T-helper 2 cell treated with Interferon-gamma antibody and Interleukin-4, amounts not matched to agents 5 μg/mL and 100 μg/mL, for 36 hours (primary cell): ENCODE results near the gene MAJIN.

ENCODE experiments used
- DNase-seq: peaks from one replicate; pipeline ENCODE4 v3.0.0; 2021; ENCODE audit warnings: low spot score
- H3K27ac Mint-ChIP-seq: one replicate; pipeline ENCODE4 v1.8.0; 2021; ENCODE audit warnings: mild to moderate bottlenecking, mixed read lengths
- H3K27me3 Mint-ChIP-seq: one replicate; pipeline ENCODE4 v1.8.0; 2021; ENCODE audit warnings: low read depth, mixed read lengths
- H3K36me3 Mint-ChIP-seq: one replicate; pipeline ENCODE4 v1.8.0; 2021; ENCODE audit warnings: low read depth, mixed read lengths
- H3K4me1 Mint-ChIP-seq: one replicate; pipeline ENCODE4 v1.8.0; 2021; ENCODE audit warnings: low read depth, mixed read lengths
- H3K4me3 Mint-ChIP-seq: one replicate; pipeline ENCODE4 v1.8.0; 2022; ENCODE audit warnings: mild to moderate bottlenecking, moderate library complexity, mixed read lengths
- H3K9me3 Mint-ChIP-seq: one replicate; pipeline ENCODE4 v1.8.0; 2021; ENCODE audit warnings: mixed read lengths

The MAJIN gene

GRCh38 chr11:64919627-64920026 is 52.3 kb downstream of the MAJIN start:
- Mint-ChIP-seq H3K4me3 (no peak overlapping the region), H3K27ac (no peak overlapping the region), H3K4me1 (peaks cover 23% of the 10 kb centered on the region), H3K9me3 (no peaks in the 10 kb centered on the region), H3K36me3 (no peaks in the 10 kb centered on the region), H3K27me3 (no peaks in the 10 kb centered on the region)
- DNase-seq: no peak

- no peak for DNase-seq
- Mint-ChIP-seq H3K4me3 (peak overlapping the region; percentile 97), H3K9me3 (no peaks in the 10 kb centered on the region), H3K27ac (peak overlapping the region; percentile 97), H3K36me3 (no peaks in the 10 kb centered on the region), H3K4me1 (peaks cover 20% of the 10 kb centered on the region), H3K27me3 (no peaks in the 10 kb centered on the region)
Measured at GRCh38 chr11:64918017-64918416, 53.9 kb downstream of the MAJIN start.

DNA sequence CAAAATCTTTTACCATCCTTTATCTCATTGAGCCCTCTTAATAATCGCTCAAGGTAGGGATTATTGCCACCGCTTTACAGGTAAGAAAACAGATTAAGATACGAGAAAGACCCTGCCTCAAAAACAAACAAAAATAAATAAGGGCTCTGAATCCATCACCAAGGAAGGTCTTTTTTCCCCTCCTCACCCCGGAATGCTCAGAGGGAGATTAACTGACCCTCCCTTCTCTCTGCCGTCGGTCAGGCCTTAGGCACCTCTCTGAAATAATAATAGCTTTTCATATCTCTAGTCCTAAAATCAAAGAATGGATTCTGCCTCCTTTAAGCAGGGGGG is 54.3 kb downstream of the MAJIN start:
- Mint-ChIP-seq H3K9me3 (no peaks in the 10 kb centered on the region), H3K4me3 (peak overlapping the region; percentile 97), H3K27me3 (no peaks in the 10 kb centered on the region), H3K4me1 (peaks cover 20% of the 10 kb centered on the region), H3K27ac (peak overlapping the region; percentile 97), H3K36me3 (no peaks in the 10 kb centered on the region)
- no peak for DNase-seq

DNA sequence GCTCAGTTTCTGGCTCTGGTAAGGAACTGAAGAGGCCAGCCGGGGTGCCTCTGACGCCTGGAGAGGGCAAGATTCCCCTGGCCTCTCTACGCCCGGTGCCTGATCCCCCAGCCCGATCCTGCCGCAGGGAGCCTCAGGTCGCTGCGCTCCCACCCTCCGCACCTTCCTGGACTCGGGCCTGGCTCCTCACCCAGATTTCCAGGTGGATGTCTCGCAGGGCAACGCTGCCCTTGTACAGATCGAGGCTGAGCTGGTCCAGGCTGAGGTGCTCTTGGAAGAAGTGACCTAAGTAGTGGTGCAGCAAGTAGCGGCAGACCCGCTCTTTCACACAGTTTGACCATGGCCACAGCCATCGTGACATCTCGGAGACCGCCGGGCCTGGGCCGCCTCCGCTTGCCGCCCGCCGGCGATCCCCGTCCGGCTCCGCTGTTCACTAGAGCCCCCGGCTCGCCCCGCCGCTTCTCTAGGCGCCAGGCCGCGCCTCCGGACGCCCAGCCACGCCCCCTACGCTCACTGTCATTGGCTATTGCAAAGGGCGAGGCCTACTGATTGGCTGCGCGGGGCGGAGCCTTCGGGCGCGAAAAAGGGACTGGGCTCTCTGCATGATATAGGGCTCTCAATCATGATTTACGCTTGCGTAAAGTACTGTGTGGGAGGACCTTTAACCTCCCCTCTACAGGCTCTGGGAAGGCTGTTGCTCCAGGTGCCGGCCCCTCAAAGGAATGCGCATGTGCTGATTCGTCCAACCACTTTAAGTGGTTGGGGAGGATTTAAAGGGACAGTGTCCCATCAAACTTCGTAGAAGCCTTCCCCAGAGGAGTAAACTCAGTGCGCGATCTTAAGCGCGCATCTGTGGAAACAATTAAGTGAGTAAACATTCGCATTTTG is 54.9 kb downstream of the MAJIN start, which contains the start of gene ATG2A:
Gene ATG2A (minus strand): TSS at position 435 of the 888 bp plus-strand sequence. CDS start 74 bp downstream, at position 361.
- Mint-ChIP-seq H3K4me3 (peak within 1 kb of the TSS; percentile 97), H3K4me1 (peaks cover 20% of the 10 kb centered on the region), H3K27ac (peak within 1 kb of the TSS; percentile 97), H3K9me3 (no peaks in the 10 kb centered on the region), H3K36me3 (no peaks in the 10 kb centered on the region), H3K27me3 (no peaks in the 10 kb centered on the region)
- DNase-seq: peak; percentile 99

GRCh38 chr11:64916040-64916774 is 55.7 kb downstream of the MAJIN start:
- Mint-ChIP-seq H3K9me3 (no peaks in the 10 kb centered on the region), H3K27me3 (no peaks in the 10 kb centered on the region), H3K4me3 (peak overlapping the region; percentile 97), H3K36me3 (no peaks in the 10 kb centered on the region), H3K4me1 (peaks cover 20% of the 10 kb centered on the region), H3K27ac (peak overlapping the region; percentile 97)
- peak; percentile 39 for DNase-seq

- Mint-ChIP-seq H3K27ac (peak overlapping the region; percentile 97), H3K4me1 (peaks cover 20% of the 10 kb centered on the region), H3K4me3 (peak overlapping the region; percentile 97), H3K27me3 (no peaks in the 10 kb centered on the region), H3K36me3 (peaks cover 3% of the 10 kb centered on the region), H3K9me3 (no peaks in the 10 kb centered on the region)
- no peak for DNase-seq
Measured at GRCh38 chr11:64915376-64915887, 56.5 kb downstream of the MAJIN start.

GRCh38 chr11:64914123-64914522 is 57.8 kb downstream of the MAJIN start:
- Mint-ChIP-seq H3K4me1 (peaks cover 20% of the 10 kb centered on the region), H3K9me3 (no peaks in the 10 kb centered on the region), H3K27me3 (no peaks in the 10 kb centered on the region), H3K27ac (peak overlapping the region; percentile 49), H3K4me3 (no peak overlapping the region), H3K36me3 (peaks cover 3% of the 10 kb centered on the region)
- DNase-seq: no peak

DNA sequence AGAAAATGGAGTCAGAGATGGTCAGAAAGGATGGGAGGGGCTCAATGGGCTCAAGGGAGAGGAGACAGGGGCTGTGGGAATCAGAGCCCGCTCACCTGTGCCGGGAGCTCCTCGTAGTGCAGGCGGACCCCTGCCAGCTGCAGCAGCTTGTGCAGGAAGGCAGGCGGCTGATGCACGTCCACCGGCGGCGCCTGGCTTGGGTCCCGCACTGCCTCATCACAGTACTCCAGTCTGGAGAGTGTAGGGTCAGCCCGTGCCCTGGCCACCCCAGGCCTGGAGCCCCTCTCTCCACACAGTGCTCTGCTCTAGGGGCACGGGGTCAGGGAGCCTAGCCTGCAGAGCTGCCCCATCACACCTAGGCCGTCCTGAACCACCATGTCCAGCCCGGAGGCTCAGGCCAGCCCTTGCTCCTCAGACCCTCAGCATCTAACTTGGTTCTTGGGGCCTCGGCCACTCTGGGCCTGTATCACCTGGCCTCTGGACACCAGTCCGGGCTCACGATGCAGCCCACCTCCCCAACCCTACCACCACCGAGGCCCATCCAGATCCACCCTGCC is 58.7 kb downstream of the MAJIN start:
- Mint-ChIP-seq H3K4me3 (no peak overlapping the region), H3K36me3 (peaks cover 5% of the 10 kb centered on the region), H3K27ac (no peak overlapping the region), H3K4me1 (peaks cover 20% of the 10 kb centered on the region), H3K27me3 (no peaks in the 10 kb centered on the region), H3K9me3 (no peaks in the 10 kb centered on the region)
- DNase-seq: no peak

GRCh38 chr11:64911689-64912088 is 60.2 kb downstream of the MAJIN start:
- DNase-seq: no peak
- peaks cover 9% of the 10 kb centered on the region for H3K4me1 Mint-ChIP-seq
- H3K27me3 Mint-ChIP-seq: no peaks in the 10 kb centered on the region
- H3K27ac Mint-ChIP-seq: no peak overlapping the region
- no peak overlapping the region for H3K4me3 Mint-ChIP-seq
- peaks cover 9% of the 10 kb centered on the region for H3K36me3 Mint-ChIP-seq
- H3K9me3 Mint-ChIP-seq: no peaks in the 10 kb centered on the region

DNA sequence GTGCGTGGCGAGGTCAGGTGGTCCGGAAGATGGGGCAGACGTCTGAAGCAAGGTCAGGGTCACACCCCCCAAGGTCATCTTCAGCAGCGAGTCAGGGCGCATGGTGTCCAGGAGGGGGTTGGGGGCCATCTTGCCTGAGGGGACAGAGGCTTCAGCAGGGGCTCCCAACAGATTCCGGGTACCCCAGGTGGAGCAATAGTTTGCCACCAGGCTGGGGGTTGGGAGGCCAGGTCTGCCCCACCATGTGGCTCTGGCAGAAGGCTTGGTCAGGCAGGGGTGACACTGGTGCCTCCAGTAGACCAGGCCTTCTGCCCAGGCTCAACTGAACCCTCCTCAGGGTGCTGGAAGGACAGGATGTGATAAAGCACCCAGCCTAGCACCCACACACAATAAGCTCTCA is 60.8 kb downstream of the MAJIN start:
- Mint-ChIP-seq H3K27me3 (no peaks in the 10 kb centered on the region), H3K9me3 (no peaks in the 10 kb centered on the region), H3K27ac (no peak overlapping the region), H3K4me1 (peaks cover 5% of the 10 kb centered on the region), H3K36me3 (peaks cover 9% of the 10 kb centered on the region), H3K4me3 (no peak overlapping the region)
- DNase-seq: no peak

DNA sequence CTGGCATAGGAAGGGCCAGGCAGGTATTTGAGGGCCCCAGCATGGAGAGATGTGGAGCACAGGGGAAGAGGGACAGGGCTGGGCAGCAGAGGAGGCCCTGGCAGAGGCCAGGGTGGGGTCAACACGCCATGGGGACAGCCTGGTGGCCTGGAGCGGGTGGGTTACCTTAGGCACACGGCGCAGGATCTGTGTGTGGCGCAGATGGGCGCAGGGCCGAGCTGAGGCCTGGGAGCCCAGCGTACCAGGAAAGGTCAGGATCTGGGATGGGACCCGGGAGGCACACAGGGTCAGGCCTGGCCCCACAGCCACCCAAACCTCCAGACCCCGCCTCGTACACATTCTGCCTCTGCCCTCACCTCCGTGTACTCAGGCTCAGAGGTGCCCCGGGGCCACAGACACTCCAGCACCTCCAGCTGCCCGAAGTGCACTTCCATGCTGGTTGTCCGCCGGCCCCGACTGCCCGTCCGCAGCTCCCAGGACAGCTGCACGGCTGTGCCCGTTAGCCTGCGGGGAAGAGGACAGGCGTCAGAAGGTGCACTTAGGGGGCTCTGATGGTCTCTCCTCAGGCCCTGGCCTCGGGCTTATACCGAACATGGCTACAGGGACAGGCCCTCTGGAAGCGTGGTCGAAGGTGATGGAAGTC is 61.3 kb downstream of the MAJIN start:
- H3K9me3 Mint-ChIP-seq: no peaks in the 10 kb centered on the region
- no peak overlapping the region for H3K27ac Mint-ChIP-seq
- H3K27me3 Mint-ChIP-seq: no peaks in the 10 kb centered on the region
- DNase-seq: no peak
- H3K4me3 Mint-ChIP-seq: no peak overlapping the region
- H3K4me1 Mint-ChIP-seq: peaks cover 2% of the 10 kb centered on the region
- peaks cover 9% of the 10 kb centered on the region for H3K36me3 Mint-ChIP-seq

DNA sequence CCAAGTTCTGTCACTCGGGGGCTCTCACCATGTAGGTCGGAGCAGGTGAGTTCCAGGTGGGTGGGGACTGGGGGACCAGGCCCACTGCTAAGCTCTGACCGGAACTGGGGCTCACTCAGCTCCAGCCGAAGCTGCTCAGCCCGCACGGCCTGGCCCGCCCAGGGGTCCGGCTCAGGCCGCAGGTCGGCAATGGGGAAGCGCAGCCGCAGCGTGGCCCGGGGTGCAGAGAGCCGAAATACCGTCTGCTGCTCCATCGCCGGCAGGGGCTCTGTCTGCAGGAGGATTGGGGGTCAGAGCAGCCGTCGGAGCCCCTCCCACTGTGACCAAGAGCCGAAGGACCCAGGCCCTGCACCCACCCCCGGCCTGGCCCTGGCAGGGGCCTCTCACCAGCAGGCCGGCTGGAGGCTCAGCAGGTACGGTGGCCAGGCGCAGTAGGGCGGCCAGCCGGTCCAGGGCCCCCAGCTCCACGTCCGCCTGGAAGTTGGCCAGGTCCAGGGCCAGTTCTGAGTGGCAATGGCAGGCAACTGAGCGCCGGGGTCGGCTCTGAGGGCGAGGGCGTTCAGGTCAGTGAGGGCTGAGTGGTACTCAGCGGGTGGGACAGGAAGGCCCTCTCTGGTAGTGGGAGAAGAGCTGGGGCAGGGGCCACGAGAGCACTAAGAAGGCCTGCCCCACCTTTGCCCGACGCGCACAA is 62.1 kb downstream of the MAJIN start:
- Mint-ChIP-seq H3K27me3 (no peaks in the 10 kb centered on the region), H3K36me3 (peaks cover 14% of the 10 kb centered on the region), H3K4me3 (no peak overlapping the region), H3K27ac (no peak overlapping the region), H3K9me3 (no peaks in the 10 kb centered on the region), H3K4me1 (no peaks in the 10 kb centered on the region)
- no peak for DNase-seq

- no peak overlapping the region for H3K27ac Mint-ChIP-seq
- H3K4me3 Mint-ChIP-seq: no peak overlapping the region
- no peaks in the 10 kb centered on the region for H3K9me3 Mint-ChIP-seq
- no peaks in the 10 kb centered on the region for H3K4me1 Mint-ChIP-seq
- peaks cover 14% of the 10 kb centered on the region for H3K36me3 Mint-ChIP-seq
- H3K27me3 Mint-ChIP-seq: no peaks in the 10 kb centered on the region
- DNase-seq: no peak
Measured at GRCh38 chr11:64908766-64909165, 63.1 kb downstream of the MAJIN start.
